GM06990 (cell line): ENCODE results near the gene ADAM15.
A peak's percentile ranks its signal among the peaks of the same experiment; 100 is the strongest.

Experiments
- DNase-seq: peaks from one replicate; pipeline ENCODE4 v3.0.0-alpha.2; 2011; ENCODE audit not compliant: insufficient read length; ENCODE audit errors: extremely low read depth
- H3K27me3 ChIP-seq: replicated peaks from 2 replicates; pipeline ENCODE4 v1.6.0; 2011; ENCODE audit warnings: low read length; ENCODE audit not compliant: control insufficient read depth, insufficient read depth
- H3K36me3 ChIP-seq: 2 replicates; pipeline ENCODE4 v1.5.1; 2011; ENCODE audit warnings: low read length; ENCODE audit not compliant: control insufficient read depth, insufficient read depth
- H3K4me3 ChIP-seq: replicated peaks from 2 replicates; pipeline ENCODE4 v1.5.1; 2011; ENCODE audit warnings: low read depth, mild to moderate bottlenecking, control low read depth, low read length
- CTCF ChIP-seq: IDR thresholded peaks from 2 replicates; pipeline ENCODE4 v1.5.1; 2011; ENCODE audit warnings: low read length, control low read depth, mild to moderate bottlenecking, inconsistent platforms; ENCODE audit not compliant: insufficient read depth, poor library complexity, severe bottlenecking

ADAM15 gene

DNA sequence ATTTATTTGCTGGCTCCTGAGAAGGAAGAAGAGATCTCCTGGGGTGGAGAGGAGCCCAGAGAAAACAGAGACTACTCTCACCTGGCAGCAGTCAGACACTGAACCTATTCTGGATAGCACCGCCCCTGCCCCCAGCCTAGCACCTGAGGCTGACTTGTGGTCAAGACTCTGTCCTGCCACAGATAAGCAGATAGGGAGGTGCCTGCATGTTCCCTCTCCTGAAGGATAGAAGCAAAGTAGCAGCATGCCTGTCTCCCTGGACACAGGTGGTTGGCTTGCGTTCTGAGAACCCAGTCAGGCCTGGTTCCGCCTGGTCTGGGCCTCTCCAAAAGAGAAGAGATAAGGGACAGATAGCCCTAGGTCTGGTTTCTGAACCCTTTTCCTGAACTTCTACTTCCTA is 26.2 kb downstream of the ADAM15 start:
- Histone ChIP-seq H3K36me3 (no peaks in the 10 kb centered on the region), H3K4me3 (no peak overlapping the region), H3K27me3 (peaks cover 3% of the 10 kb centered on the region)
- TF ChIP-seq CTCF: no peak
- DNase-seq: no peak

- no peak for DNase-seq
- Histone ChIP-seq H3K4me3 (no peak overlapping the region), H3K36me3 (no peaks in the 10 kb centered on the region), H3K27me3 (peaks cover 3% of the 10 kb centered on the region)
- TF ChIP-seq CTCF: no peak
Observed at GRCh38 chr1:155077758-155078445, 26.8 kb downstream of the ADAM15 start.

- H3K36me3 ChIP-seq: no peaks in the 10 kb centered on the region
- H3K27me3 ChIP-seq: peaks cover 5% of the 10 kb centered on the region
- DNase-seq: peak; percentile 63
- peak within 1 kb of the TSS; percentile 38 for H3K4me3 ChIP-seq
- TF ChIP-seq CTCF: no peak
Observed at GRCh38 chr1:155078469-155079209, 27.5 kb downstream of the ADAM15 start, which contains the start of gene EFNA3. Gene EFNA3, plus strand, starts transcription at chr1:155078837. Its CDS starts 105 bp downstream, at chr1:155078942.

GRCh38 chr1:155079210-155079486 is 28.0 kb downstream of the ADAM15 start:
- TF ChIP-seq CTCF: no peak
- no peak for DNase-seq
- H3K27me3 ChIP-seq: peaks cover 5% of the 10 kb centered on the region
- H3K4me3 ChIP-seq: peak overlapping the region; percentile 38; the same call in 1 of the 2 replicates
- H3K36me3 ChIP-seq: no peaks in the 10 kb centered on the region

DNA sequence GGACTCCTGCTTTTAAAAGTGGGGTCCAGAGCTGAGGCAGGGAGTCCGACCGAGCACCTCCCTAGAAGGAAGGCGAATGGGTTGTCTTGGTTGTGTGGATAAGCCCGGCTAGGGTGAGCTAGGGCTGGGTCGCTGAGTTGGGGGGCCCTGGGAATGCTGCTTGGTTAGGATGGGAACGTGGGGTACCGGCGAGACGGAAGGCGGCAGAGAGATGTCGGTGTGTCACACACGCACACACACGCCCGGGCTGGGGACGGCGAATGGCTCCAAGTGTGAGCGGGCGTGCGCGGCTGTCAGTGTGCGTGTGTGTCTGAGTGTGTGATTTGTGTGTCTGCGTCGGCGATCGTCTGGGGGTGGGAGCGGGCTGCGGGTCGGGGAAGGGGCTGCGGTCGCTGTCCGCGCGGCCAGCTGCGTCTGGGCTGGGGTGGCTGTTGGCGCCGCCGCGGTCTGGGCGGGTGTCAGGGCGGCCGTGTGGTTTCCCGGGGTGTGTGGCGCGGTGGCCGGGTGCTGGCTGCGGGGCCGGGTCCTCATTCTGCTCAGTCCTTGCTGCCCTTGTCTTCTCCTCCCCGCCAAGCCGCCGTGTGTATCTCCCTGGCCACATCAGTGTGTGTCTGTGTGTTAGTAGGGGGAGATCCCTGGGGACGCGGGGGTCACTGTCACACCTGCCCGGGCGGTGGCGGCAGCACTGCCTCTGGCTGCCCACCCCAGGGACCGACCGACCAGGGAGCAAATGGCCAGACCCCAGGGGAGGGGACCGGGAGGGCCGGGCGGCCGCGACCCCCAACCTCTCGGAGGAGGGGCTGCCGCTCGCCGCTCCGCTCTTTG is 28.6 kb downstream of the ADAM15 start:
- Histone ChIP-seq H3K36me3 (no peaks in the 10 kb centered on the region), H3K4me3 (no peak overlapping the region; the same call in 1 of the 2 replicates), H3K27me3 (peaks cover 5% of the 10 kb centered on the region)
- DNase-seq: no peak
- TF ChIP-seq CTCF: no peak
